Measurements from ENCODE around the gene NEK4.

Gene NEK4

DNA sequence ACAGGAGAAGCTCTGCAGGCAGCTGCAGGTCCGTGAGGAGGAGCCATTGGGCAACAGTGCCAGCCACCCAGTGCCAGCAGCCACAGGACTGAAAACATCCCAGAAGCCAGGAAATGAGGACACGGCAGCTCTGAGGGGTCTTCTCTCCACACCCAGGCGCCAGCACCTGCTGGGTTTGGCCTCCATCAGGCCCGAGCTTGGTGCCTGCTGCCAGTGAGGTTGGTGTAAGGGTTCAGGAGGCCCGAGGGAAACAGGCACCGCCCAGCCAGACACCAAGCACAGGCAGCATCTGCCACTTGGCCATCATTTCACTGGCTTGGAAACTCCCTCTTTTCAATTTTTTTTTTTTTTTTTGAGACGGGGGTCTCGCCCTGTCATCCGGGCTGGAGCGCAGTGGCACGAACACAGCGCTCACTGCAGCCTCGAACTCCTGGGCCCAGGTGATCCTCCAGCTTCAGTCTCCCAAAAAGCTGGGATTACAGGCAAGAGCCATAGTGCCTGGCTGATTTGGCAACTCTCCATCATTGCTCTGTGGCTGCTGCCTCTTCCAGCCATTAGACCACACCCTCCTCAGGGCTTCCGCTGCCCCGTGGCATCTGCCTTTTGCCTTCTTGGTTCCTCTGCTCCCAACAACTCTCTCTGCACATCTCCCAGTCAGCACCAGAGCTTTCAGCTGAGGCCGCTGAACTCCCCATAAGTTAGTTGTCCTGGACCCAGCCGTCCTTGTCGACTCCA lies 22.4 kb upstream of the NEK4 start:
- no peak for DNase-seq

DNA sequence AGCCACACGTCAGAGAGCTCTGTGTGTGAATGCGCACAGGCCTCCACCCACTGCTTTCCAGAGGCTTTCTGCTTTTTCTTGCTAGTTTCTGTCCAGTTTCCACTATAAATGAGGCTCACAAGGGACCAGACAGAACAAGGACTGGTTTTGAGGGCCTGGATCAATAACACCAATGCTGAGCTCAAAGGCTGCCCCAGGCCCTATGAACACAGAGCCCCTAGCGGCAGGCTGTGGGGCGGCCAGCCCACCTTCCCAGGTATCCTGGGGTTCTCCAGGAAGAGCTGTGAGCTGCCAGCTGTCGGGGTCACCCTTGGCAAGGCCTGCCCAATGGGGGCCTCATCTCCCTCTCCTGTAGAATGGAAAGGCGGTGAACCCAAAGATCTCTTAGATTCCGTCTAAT lies 21.7 kb upstream of the NEK4 start:
- no peak for DNase-seq

DNA sequence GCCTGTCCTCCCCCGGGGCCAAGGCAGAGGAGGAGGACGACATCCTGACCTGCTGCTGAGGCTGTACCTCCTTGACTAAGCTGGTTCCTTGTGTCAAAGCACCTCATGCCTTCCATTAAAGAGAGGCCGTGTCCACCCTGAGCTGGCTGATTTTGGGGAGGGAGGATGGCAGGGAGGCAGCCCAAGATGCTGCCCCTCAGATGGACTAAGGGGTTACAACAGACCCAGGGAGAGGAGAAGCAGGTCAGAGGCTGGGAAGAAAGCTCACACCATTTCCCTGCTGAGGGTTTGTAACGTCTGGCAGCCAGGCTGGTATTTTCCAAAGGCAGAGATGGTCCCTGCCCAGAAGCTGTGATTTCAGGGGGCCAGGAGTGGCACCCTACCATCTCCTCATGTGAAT lies 21.2 kb upstream of the NEK4 start:
- DNase-seq = no peak

DNA sequence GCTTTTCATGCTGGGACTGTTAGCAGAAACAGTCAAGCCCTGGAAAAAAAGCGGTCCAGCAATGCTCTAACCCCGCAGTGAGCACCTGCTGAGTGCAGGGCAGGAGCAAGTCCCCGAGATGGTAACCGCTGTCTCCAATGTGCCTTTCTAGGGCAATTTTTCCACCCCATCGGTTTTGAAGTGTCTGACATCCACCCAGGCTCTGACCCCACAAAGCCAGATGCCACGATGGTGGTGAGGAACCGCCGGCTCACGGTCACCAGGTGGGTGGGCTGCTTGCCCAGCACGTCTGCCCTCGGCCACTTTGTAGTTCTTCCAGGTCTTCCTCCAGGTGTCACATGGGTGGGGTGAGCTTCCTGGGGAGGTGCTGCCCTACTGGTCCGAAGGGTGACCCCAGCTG lies 20.6 kb upstream of the NEK4 start:
- DNase-seq = no peak

DNA sequence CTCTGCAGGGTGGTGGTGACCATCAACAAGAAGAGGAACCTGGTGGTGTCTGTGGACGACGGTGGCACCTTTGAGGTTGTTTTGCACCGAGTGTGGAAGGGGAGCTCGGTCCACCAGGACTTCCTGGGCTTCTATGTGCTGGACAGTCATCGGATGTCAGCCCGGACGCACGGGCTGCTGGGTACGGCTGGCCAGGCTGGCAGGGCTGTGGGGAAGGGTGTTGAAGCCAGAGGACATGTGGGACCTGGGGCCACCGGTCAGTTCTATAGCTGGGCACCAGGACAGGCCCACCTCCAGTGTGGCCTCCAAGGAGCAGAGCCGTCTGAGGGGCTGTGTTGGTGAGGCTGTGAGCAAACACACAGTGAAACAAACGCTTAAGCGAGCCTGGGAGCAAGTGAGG lies 20.0 kb upstream of the NEK4 start:
- DNase-seq = no peak

DNA sequence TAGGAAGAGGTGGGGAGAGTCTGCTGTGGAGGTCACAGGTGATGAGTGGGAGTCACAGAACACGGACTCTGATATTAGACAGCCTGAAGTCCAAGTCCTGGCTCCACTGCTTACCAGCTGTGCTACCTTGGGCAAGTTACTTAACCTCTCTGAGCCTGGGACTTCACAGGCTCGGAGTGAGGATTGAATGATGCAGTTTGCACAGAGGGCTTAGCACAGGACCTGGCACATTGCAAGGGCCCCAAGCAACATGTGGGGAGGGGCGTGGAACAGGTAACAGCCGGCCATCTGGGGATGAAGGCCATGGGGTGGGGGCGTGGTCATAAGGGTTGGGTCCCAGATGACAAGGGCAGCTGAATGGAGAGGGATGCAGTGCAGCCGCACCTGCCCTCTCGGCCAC lies 19.6 kb upstream of the NEK4 start:
- no peak for DNase-seq

DNA sequence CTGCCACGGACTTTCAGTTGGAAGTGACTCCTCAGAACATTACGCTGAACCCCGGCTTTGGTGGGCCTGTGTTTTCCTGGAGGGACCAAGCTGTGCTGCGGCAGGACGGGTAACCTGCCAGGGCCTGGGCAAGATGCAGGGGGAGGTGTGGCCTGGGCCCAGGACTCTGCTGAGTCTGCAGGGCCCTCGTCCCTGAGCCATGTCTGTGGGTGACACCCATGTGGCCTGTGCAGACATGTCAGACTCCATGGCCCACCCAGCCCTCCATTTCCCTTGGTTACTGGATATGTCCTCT lies 19.0 kb upstream of the NEK4 start:
- no peak for DNase-seq

DNA sequence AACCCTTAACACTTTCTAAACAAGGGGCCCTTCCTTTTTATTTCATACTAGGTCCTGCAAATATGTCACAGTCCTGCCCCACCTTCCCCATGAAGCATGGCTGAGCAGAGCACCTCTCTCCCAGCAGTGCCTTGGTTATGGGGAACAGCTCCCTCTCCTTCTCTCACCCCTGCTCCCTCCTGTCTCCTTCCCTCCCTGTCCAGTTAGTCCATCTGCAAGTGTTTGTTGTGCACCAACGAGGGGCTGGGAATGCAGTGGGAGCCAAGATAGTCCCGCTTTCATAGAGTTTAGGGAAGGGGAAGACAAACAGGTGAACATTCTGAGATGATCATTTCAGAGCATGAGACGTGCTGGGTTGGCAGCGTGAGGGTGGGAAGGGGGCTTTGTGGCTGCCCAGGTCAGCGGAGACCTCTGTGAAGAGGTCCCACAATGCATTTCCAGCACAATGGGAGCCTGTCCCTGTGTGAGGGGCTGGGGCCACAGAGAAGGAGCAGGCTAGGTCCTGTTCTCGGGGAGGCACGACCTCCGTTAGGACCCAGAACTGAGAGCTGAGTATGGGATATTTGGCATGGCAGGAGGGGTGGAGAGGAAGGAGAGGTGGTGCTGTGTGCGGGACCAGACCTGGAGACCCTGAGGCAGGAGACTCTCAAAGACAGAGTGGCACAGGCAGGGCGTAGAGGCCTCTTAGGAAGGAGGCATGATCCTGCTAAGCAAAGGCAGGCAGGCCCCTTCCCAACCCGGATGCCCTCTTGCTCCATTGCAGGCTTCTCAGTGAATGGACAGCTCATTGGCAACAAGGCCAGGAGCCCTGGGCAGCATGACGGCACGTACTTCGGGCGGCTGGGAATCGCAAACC lies 18.4 kb upstream of the NEK4 start:
- DNase-seq = no peak

DNA sequence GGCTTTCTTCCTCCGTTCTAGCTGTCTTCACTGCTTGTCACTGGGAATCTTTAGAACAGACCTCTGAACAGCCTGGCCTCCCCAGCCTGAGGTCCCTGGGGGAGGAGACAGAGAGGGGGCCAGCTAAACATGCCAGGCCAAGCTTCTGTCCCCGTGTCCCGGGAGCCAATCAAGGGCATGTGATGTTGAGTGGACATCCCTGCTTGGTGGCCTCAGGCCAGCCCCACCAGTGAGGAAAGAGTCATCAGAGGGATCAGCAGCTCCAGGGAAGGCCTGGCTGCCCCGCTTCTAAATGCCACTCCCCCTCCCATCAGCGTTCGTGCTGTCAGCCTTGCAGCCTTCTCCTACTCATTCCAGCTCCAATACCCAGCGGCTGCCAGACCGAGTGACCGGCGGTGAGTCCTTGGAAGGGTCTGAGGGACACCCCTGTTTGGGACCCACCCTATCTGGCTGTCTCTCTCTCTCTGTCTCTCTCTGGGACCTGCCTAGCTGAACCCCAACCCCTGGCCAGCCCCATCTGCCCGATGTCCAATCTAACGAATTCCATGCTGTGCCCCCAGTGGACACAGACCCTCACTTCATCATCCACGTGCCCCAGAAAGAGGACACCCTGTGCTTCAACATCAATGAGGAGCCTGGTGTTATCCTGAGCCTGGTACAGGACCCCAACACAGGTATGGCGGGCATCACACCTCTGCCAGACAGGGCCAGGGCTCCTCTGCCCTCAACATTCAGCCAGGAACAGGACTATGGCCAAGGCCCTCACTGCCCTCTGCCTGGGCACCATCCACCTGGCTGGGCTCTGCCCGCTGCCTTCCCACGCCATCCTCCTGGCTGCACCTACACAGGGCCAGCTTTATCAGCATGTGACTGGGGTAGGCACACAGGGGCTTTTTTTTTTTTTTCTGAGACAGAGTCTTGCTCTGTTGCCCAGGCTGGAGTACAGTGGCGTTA lies 17.2 kb upstream of the NEK4 start:
- DNase-seq = no peak

DNA sequence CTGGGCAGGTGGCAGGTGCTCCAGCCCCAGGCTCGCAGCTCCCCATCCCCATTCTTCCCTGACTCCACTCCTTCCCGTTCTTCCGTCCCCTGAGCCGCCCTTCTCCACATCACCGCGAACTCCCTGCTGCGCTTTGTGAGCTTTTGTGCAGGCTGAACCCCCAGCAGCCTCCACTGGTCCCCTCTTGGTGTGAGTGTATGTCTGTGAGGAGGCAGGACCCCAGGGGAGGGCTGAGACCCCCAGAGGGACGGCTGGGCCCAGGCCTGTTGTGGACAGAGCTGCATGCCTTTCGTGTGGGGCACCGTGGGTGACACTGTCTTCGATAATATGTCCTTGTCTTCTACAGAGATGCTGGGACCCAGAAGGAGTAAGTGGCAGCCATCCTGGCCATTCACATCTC lies 16.5 kb upstream of the NEK4 start:
- DNase-seq = no peak

DNA sequence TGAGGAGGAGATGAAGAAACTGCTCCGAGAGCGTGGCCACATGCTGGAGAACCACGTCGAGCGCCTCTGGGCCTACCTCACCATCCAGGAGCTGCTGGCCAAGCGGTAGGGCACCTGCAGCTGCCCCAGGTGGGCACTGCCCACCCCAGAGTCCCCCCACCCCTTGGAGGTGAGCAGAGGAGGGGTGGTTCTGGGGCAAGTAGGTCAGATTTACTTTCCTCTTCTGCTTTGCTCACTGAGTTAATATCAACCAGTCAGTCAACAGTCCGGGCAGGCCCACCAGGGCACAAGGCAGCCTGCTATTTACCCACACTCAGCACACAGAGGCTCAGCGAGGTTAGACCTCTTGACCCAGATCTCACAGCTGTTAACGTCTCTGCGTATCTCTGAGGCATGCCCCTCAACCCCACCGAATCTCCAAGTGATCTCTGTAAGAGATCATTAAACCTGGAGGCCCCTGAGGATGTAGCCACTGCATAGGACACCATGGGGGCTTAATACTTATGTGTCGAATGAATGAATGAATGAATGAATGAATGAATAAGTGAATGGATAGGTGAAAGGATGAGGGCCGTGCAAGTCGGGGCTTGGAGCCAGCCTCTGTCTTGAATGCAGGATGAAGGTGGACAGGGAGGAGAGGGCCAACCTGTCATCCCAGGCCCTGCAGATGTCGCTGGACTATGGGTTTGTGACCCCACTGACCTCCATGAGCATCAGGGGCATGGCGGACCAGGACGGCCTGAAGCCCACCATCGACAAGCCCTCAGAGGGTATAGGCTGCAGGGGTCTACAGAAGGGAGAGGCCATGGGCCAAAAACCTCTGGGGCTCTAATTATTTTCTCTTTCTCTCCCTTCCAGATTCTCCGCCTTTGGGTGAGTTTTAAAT lies 15.8 kb upstream of the NEK4 start:
- no peak for DNase-seq

DNA sequence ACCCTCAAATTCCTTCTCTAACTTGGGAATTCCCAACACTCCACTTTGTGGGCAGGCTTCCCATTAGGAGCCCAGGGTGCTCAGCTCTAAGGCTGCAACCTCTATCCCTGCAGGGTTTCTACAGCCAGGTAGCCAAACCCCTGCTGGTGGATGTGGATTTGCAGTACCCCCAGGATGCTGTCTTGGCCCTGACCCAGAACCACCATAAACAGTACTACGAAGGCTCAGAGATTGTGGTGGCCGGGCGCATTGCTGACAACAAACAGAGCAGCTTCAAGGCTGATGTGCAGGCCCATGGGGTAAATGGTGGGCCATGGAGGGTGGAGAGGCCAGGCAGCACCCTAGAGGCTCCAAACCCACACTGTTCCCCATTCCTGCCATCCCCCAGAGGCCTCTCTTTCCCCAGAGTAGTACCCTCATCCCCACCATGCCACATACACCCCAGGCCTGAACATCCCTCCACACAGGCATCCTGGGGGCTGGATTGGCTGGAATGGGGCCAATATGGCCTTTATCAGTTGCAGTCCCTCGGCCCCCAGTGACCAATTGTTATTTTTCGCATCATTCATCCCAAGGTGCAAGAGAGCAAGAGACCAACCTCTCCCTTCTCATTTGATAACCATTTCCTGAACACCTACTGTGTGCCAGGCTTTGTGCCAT lies 14.3 kb upstream of the NEK4 start:
- no peak for DNase-seq

DNA sequence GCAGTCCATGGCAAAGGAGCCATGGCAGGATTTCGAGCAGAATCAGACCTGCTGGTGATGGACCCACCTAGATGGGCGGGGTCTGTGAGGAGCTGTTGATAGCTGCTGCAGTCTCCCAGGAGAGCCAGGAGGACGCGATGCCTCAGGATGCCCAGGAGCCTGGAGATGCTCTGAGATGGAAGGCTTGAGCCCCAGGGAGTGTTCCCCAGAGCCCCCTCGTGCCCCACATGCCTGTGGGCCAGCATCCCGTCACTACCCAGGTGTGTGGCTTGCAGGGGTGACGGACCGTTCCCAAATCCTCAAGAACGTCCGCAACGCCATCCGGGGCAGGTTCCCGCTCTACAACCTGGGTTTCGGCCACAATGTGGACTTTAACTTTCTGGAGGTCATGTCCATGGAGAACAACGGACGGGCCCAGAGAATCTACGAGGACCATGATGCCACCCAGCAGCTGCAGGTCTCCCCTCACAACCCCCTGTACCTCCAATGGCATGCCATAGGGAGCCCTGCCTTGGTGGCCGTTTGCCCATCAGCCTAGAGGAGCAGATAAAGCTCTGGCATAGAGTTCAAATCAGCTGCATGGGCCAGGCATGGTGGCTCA lies 13.4 kb upstream of the NEK4 start:
- no peak for DNase-seq

DNA sequence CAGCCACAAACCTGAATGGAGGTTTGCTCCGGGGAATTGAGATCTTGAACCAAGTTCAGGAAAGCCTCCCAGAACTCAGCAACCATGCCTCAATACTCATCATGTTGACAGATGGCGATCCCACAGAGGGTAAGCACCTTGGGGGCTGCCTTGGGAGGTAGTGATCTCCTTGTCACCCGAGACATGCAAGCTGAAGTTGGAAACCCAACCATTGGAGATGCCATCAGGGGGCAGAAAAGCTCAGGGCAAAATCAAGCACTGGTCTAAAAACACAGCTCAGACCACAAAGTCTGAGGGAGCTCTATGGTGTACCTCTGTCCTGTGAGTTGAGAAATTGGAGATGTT lies 12.4 kb upstream of the NEK4 start:
- DNase-seq = no peak

DNA sequence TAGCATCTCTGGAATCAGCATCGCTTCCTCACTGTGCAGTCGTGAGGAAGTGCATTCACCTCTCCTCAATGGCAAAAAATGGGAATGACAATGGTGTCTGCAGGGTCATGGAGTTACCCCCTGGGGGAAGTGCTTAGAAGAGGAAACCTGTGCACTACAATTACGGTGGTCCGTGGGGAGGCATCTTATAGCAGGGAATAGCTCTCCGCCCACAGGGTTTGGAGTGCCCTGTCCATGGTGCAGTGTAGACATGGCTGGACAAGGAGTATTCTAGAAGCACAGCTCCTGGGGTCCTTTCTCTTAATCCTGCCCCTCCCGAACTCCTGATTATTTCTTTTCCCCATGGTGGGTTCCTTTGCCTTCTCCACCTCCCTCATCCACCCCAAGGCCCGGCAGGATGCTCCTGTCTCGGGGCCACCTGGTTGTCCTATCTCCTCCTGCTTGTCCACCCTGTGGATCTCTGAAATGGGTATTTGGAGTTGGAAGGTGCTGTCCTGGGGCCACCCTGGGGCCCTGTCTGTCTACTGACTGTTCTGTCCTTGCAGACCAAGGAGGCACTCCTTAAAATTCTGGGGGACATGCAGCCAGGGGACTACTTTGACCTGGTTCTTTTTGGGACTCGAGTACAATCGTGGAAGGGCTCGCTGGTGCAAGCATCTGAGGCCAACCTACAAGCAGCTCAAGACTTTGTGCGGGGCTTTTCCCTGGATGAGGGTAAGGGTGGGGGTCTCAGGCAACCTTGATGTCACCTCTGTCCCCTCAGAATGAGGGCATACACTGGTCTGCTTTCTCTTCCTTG lies 11.9 kb upstream of the NEK4 start:
- no peak for DNase-seq

DNA sequence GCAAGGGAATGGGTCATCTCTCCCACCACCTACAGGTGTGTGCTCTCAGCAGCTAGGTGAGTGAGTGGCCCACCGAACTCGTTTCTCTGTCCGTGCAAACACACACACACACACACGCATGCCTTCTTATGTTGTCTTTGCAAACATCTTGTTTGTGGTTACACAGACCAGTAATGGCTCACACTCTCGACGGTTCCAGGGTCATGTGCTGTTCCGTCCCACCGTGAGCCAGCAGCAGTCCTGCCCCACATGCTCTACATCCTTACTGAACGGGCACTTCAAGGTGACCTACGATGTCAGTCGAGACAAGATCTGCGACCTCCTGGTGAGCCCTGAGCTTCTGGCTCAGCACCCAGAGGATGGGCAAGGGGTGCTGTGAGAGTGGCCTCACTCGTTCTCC lies 11.0 kb upstream of the NEK4 start:
- no peak for DNase-seq

DNA sequence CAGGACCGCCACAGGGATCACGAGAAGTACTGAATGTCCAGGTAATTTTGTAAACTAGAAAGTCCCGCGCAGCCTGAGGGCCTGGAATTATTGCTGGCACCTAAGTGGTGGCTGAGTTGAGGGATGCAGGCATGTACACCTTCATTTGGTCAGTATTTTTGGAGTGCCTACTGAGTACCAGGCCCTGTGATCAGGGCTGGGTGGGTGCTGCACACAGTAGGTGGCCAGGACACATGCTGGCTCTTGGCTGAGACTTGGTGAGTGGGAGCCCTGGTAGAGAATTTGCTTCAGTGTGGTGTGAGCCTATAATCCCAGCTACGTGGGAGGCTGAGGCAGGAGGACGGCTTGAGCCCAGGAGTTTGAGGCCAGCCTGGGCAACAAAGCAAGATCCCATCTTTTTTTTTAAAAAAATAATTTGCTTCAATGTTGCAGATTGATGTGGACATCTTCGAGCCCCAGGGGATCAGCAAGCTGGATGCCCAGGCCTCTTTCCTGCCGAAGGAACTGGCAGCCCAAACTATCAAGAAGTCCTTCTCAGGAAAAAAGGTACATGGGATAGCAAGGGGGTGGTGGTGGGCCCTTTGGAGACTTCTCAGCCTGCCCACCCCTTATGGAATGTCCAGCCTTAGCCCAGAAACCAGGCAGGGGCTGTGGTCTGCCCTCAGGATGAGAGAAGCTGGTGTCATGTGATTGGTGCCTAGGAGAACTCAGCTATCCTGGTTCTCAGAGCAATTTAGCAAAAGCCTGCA lies 9.3 kb upstream of the NEK4 start:
- no peak for DNase-seq

DNA sequence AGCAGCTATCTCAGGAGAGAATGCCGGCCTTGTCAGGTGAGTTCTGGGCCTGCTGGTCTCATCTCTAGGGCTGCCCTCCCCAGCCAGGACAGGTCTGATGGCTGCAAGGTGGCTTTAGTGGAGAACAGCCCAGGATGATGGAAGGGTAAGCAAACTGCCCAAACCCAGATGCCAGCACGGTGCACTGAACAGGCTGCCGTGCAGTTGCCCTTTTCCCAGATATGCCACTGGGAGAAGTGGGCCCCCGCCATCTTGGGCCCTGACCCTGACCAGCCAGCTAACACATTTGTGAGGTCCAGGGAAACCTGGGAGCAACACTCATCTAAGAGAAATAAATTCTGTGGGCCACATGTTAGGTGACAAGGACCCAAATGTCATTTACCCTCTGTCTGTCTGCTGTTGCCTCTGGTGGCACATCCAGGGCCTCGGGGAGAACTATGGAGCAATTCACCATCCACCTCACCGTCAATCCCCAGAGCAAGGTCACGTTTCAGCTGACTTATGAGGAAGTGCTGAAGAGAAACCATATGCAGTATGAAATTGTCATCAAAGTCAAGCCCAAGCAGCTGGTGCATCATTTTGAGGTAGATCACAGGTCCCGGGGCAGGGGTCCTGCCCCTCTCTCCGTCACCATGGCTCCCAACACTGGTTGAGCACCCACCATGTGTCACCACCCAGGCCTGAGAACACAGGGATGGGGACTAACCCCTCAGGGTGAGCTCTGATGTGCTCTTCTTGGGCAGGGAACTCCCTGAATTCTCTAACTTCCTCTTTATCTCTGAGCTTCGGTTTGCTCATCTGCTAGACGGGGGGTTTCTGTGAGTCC lies 8.5 kb upstream of the NEK4 start:
- DNase-seq = no peak

All from kidney glomerular epithelial cell (primary cell).